ENCODE data around the gene FSD1.
"Not testable (repeated sequence)": the region's sequence is repeated elsewhere in the genome, so short reads cannot be mapped to it uniquely, and the experiment has no call there.

The FSD1 gene

DNA sequence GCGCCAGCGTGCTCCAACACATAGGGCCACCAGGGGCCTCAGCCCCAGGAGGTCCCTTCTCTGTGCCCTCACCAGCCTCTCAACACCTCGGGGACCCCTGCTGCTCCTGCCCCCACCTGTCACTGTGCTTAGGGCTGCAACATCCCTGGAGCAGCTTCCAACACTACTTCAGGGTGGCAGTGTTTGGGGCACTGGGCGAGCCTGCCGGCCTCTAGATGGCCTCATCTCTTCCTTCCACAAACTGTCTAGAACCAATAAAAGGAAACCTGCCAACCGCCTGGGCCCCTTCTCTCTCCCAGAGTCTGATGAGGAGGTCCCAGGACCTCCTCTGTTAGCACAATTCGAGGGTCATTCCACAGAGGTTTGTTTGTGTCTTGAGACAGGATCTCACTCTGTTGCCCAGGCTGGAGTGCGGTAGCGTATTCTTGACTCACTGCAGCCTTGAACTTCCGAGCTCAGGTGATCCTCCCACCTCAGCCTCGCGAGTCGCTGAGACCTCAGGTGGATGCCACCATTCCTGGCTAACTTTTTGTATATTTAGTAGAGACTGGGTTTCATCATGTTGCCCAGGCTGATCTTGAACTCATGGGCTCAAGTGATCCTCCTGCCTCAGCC lies 35.5 kb upstream of the FSD1 start:
- H3K27me3 ChIP-seq (ENCODE audit: control insufficient read depth in 5 of 5, insufficient read depth in 4 of 5, low read length in 5 of 5): no peaks in the 10 kb centered on the region
- peaks cover 0 to 15% (median 4%) of the 10 kb centered on the region in 5 donors for H3K4me1 ChIP-seq (ENCODE audit: control insufficient read depth in 5 of 5, insufficient read depth in 5 of 5, low read length in 5 of 5)
- H3K9me3 ChIP-seq (ENCODE audit: control insufficient read depth in 5 of 5, low read length in 5 of 5): peaks cover 0 to 3% (median 0%) of the 10 kb centered on the region in 5 donors
- H3K36me3 ChIP-seq (ENCODE audit: control insufficient read depth in 5 of 5, insufficient read depth in 5 of 5, low read length in 5 of 5): peaks cover 0 to 47% (median 32%) of the 10 kb centered on the region in 5 donors
- H3K4me3 ChIP-seq (ENCODE audit: low read depth in 1 of 5, low read length in 5 of 5): no peak overlapping the region
- H3K9ac ChIP-seq (ENCODE audit: low read length in 5 of 5): no peak overlapping the region
- H3K27ac ChIP-seq (ENCODE audit: low read depth, low read length): no peak overlapping the region

DNA sequence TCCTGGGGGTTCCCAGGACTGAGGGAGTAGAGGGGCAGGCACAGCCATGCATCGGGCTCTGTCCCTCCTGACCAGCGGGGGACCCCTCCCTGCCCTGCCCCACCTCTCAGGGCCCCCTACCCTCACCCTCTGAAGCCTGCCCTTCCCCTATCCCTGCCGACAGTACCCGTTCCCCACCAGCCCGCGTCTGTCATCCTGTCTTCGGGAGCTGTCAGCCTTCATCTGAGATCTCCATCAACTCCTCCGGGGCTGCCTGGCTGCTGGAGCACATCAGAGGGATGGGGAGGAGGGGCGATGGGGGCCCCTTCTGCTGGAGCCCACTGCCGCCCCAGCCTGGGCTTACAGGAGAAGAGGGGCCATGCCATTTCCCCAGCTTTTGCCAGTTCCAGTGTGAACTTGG lies 31.5 kb upstream of the FSD1 start:
- Histone ChIP-seq H3K4me3 (ENCODE audit: low read depth in 1 of 5, low read length in 5 of 5) (no peak overlapping the region), H3K9ac (ENCODE audit: low read length in 5 of 5) (no peak overlapping the region), H3K36me3 (ENCODE audit: control insufficient read depth in 5 of 5, insufficient read depth in 5 of 5, low read length in 5 of 5) (peaks cover 0 to 19% (median 14%) of the 10 kb centered on the region in 5 donors), H3K4me1 (ENCODE audit: control insufficient read depth in 5 of 5, insufficient read depth in 5 of 5, low read length in 5 of 5) (peaks cover 0 to 8% (median 4%) of the 10 kb centered on the region in 5 donors), H3K27ac (ENCODE audit: low read depth, low read length) (no peak overlapping the region), H3K9me3 (ENCODE audit: control insufficient read depth in 5 of 5, low read length in 5 of 5) (peaks cover 0 to 3% (median 0%) of the 10 kb centered on the region in 5 donors), H3K27me3 (ENCODE audit: control insufficient read depth in 5 of 5, insufficient read depth in 4 of 5, low read length in 5 of 5) (peaks cover 4 to 8% (median 6%) of the 10 kb centered on the region in 5 donors)

DNA sequence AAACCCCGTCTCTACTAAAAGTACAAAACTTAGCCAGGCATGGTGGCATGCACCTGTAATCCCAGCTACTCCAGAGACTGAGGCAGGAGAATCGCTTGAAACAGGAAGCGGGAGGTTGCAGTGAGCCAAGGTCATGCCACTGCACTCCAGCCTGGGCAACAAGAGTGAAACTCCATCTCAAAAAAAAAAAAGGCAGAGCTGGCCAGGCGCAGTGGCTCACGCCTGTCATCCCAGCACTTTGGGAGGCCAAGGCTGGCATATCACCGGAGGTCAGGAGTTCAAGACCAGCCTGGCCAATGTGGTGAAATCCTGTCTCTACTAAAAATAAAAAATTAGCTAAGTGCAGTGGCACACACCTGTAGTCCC lies 30.1 kb upstream of the FSD1 start:
- not testable (repeated sequence) for H3K4me1 ChIP-seq (ENCODE audit: control insufficient read depth in 5 of 5, insufficient read depth in 5 of 5, low read length in 5 of 5); H3K9me3 ChIP-seq (ENCODE audit: control insufficient read depth in 5 of 5, low read length in 5 of 5); H3K9ac ChIP-seq (ENCODE audit: low read length in 5 of 5); H3K4me3 ChIP-seq (ENCODE audit: low read depth in 1 of 5, low read length in 5 of 5); H3K27ac ChIP-seq (ENCODE audit: low read depth, low read length); H3K36me3 ChIP-seq (ENCODE audit: control insufficient read depth in 5 of 5, insufficient read depth in 5 of 5, low read length in 5 of 5)
- H3K27me3 ChIP-seq (ENCODE audit: control insufficient read depth in 5 of 5, insufficient read depth in 4 of 5, low read length in 5 of 5): peaks cover 5 to 18% (median 14%) of the 10 kb centered on the region in 5 donors

DNA sequence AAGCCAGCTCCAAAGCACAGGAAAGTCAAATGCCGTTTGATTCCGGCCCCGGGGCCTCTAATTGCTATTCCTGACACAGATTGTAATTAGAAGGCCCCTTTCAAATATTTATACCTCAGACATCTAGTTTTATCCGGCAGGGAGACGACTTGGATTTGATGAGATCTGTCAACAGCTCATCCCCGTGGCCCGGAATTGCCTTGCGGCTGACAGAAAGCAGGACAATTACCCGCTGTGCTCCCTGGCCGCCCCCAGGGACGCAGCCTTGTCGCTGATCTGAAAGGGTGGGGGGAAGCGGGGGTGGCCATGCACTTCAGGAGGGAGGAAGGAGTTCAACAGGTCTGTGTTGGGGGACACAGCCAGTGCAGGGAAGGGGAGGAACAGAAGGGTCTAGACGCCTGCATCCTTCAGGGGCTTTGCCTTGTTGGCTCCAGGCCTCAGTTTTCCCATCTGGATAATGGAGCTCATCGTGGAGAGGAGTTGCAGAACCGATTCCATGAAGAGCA lies 27.2 kb upstream of the FSD1 start:
- peaks cover 0 to 8% (median 6%) of the 10 kb centered on the region in 5 donors for H3K4me1 ChIP-seq (ENCODE audit: control insufficient read depth in 5 of 5, insufficient read depth in 5 of 5, low read length in 5 of 5)
- H3K27me3 ChIP-seq (ENCODE audit: control insufficient read depth in 5 of 5, insufficient read depth in 4 of 5, low read length in 5 of 5): peaks cover 15 to 36% (median 25%) of the 10 kb centered on the region in 5 donors
- no peak overlapping the region for H3K9ac ChIP-seq (ENCODE audit: low read length in 5 of 5)
- no peak overlapping the region for H3K27ac ChIP-seq (ENCODE audit: low read depth, low read length)
- no peaks in the 10 kb centered on the region for H3K9me3 ChIP-seq (ENCODE audit: control insufficient read depth in 5 of 5, low read length in 5 of 5)
- H3K36me3 ChIP-seq (ENCODE audit: control insufficient read depth in 5 of 5, insufficient read depth in 5 of 5, low read length in 5 of 5): no peaks in the 10 kb centered on the region
- H3K4me3 ChIP-seq (ENCODE audit: low read depth in 1 of 5, low read length in 5 of 5): no peak overlapping the region

DNA sequence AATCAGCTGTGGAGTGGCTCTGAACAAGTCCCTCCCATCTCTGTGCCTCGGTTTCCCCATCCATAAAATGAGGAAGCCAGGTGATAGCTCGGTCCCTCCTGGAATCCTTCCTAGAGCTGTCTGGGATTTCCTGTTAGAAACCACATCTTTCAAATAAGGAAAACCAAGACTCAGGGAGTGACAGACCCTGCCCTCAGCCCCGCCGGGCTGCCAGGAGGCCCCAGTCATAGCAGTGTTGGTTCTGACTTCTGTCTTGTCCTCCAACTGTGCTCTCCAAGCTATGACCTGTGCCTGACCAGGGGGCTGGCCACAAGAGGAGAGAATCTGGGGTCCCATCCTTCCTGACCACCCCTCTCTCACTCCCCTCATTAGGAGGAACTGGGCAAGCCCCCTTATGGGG lies 26.4 kb upstream of the FSD1 start:
- no peak overlapping the region for H3K27ac ChIP-seq (ENCODE audit: low read depth, low read length)
- no peak overlapping the region for H3K9ac ChIP-seq (ENCODE audit: low read length in 5 of 5)
- H3K27me3 ChIP-seq (ENCODE audit: control insufficient read depth in 5 of 5, insufficient read depth in 4 of 5, low read length in 5 of 5): peaks cover 15 to 40% (median 29%) of the 10 kb centered on the region in 5 donors
- no peaks in the 10 kb centered on the region for H3K36me3 ChIP-seq (ENCODE audit: control insufficient read depth in 5 of 5, insufficient read depth in 5 of 5, low read length in 5 of 5)
- no peak overlapping the region for H3K4me3 ChIP-seq (ENCODE audit: low read depth in 1 of 5, low read length in 5 of 5)
- H3K4me1 ChIP-seq (ENCODE audit: control insufficient read depth in 5 of 5, insufficient read depth in 5 of 5, low read length in 5 of 5): peaks cover 0 to 8% (median 6%) of the 10 kb centered on the region in 5 donors
- no peaks in the 10 kb centered on the region for H3K9me3 ChIP-seq (ENCODE audit: control insufficient read depth in 5 of 5, low read length in 5 of 5)

DNA sequence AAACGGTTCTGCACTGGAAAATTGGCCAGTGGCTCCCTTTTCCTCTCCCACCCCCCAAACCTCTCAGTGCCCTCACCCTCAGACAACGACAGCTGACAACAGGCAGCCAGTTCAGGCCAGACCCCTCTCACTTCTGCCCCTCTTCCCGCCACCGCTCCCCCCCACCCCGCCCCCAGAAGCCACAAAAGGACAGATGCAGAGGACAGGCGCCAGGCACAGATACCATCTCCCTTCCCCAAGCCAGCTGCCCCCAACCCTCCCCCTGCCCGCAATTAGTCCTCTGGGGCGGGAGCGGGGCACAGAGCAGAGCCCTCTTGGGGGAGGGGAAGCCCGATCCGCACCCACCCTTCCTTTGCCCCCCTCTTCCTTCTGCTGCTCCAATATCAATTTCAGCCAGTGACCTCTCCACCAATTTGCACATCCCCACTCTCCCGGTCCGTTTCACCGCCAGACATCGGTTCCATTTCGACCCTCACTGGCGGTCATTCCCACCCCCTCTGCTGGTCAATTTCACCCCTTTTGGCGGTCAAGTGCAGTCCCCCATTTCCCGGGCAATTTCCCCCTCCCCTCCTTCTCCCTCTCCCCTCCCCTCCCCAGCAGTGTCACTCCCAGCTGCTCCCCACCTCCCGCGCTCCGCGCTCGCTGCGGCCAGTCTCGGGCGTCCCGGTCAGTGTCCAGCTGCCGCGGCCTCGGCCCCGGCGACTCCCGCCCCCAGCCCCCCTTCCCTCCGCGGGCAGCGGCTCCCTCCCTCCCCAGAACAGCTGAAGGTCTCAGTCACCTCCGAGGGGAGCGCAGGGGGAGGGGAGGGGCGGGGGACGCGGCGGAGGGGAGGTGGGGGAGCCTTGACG lies 25.8 kb upstream of the FSD1 start, which contains the start of gene SHD:
Gene SHD (plus strand): TSS at position 848 of the 848 bp plus-strand sequence. CDS start 798 bp downstream, outside the sequence.
- H3K9ac ChIP-seq (ENCODE audit: low read length in 5 of 5): no peak within 1 kb of the TSS
- peak within 1 kb of the TSS in 2 of 5 donors; percentile 7 to 27 for H3K4me3 ChIP-seq (ENCODE audit: low read depth in 1 of 5, low read length in 5 of 5)
- H3K9me3 ChIP-seq (ENCODE audit: control insufficient read depth in 5 of 5, low read length in 5 of 5): no peaks in the 10 kb centered on the region
- H3K27ac ChIP-seq (ENCODE audit: low read depth, low read length): no peak within 1 kb of the TSS
- H3K4me1 ChIP-seq (ENCODE audit: control insufficient read depth in 5 of 5, insufficient read depth in 5 of 5, low read length in 5 of 5): peaks cover 0 to 8% (median 6%) of the 10 kb centered on the region in 5 donors
- H3K36me3 ChIP-seq (ENCODE audit: control insufficient read depth in 5 of 5, insufficient read depth in 5 of 5, low read length in 5 of 5): no peaks in the 10 kb centered on the region
- peaks cover 15 to 41% (median 31%) of the 10 kb centered on the region in 5 donors for H3K27me3 ChIP-seq (ENCODE audit: control insufficient read depth in 5 of 5, insufficient read depth in 4 of 5, low read length in 5 of 5)

DNA sequence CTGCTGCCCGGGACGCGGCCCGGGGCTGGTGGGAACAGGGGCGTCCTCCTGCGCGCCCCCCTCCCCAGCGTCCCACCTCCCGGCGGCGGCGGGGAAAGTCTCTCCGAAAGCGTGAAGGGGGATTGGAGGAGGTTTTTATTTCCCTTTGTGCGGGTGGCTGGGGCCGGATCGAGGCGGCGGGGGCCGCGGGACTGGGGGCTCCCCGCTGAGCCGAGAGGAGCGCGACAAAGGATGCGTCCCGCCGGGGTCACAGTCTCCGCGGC lies 25.2 kb upstream of the FSD1 start:
- Histone ChIP-seq H3K27me3 (ENCODE audit: control insufficient read depth in 5 of 5, insufficient read depth in 4 of 5, low read length in 5 of 5) (peaks cover 15 to 41% (median 31%) of the 10 kb centered on the region in 5 donors), H3K4me1 (ENCODE audit: control insufficient read depth in 5 of 5, insufficient read depth in 5 of 5, low read length in 5 of 5) (peaks cover 0 to 8% (median 6%) of the 10 kb centered on the region in 5 donors), H3K9ac (ENCODE audit: low read length in 5 of 5) (no peak overlapping the region), H3K27ac (ENCODE audit: low read depth, low read length) (no peak overlapping the region), H3K4me3 (ENCODE audit: low read depth in 1 of 5, low read length in 5 of 5) (no peak overlapping the region), H3K9me3 (ENCODE audit: control insufficient read depth in 5 of 5, low read length in 5 of 5) (no peaks in the 10 kb centered on the region), H3K36me3 (ENCODE audit: control insufficient read depth in 5 of 5, insufficient read depth in 5 of 5, low read length in 5 of 5) (no peaks in the 10 kb centered on the region)

DNA sequence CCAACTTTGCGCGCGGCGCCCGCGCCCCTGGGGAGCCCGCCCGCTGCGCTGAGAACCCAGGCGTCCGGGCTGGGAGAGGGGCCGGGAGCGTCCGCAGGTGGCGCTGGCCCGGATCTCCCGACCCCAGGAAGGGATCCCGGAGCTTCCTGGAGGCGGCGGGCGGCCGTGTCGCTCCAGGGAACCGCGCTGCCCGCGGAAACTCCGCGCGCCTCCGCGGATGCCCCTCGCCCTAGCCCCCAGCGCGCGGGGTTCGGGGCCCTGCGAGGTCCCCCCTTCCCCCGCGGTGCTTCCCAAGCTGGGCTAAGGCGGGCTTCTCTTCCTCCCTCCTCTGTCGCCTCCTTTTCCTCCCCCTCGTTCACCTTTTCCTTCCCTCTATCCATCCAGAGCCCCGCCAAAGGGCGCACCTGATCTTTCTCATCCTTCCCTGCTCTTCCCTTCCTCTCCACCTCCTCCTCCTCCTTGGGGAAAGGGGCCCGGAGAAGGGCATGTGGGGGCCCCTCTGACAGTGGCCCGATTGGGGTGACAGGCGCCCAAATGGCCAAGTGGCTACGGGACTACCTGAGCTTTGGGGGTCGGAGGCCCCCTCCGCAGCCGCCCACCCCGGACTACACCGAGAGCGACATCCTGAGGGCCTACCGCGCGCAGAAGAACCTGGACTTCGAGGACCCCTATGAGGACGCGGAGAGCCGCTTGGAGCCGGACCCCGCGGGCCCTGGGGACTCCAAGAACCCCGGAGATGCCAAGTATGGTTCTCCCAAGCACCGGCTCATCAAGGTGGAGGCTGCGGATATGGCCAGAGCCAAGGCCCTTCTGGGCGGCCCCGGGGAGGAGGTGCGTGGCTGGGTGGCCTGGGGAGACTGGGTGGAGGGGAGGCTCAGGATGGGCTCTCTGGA lies 24.6 kb upstream of the FSD1 start:
- no peak overlapping the region for H3K27ac ChIP-seq (ENCODE audit: low read depth, low read length)
- H3K4me1 ChIP-seq (ENCODE audit: control insufficient read depth in 5 of 5, insufficient read depth in 5 of 5, low read length in 5 of 5): peaks cover 0 to 8% (median 6%) of the 10 kb centered on the region in 5 donors
- H3K27me3 ChIP-seq (ENCODE audit: control insufficient read depth in 5 of 5, insufficient read depth in 4 of 5, low read length in 5 of 5): peaks cover 19 to 47% (median 36%) of the 10 kb centered on the region in 5 donors
- H3K9me3 ChIP-seq (ENCODE audit: control insufficient read depth in 5 of 5, low read length in 5 of 5): no peaks in the 10 kb centered on the region
- no peak overlapping the region for H3K9ac ChIP-seq (ENCODE audit: low read length in 5 of 5)
- no peaks in the 10 kb centered on the region for H3K36me3 ChIP-seq (ENCODE audit: control insufficient read depth in 5 of 5, insufficient read depth in 5 of 5, low read length in 5 of 5)
- H3K4me3 ChIP-seq (ENCODE audit: low read depth in 1 of 5, low read length in 5 of 5): no peak overlapping the region

DNA sequence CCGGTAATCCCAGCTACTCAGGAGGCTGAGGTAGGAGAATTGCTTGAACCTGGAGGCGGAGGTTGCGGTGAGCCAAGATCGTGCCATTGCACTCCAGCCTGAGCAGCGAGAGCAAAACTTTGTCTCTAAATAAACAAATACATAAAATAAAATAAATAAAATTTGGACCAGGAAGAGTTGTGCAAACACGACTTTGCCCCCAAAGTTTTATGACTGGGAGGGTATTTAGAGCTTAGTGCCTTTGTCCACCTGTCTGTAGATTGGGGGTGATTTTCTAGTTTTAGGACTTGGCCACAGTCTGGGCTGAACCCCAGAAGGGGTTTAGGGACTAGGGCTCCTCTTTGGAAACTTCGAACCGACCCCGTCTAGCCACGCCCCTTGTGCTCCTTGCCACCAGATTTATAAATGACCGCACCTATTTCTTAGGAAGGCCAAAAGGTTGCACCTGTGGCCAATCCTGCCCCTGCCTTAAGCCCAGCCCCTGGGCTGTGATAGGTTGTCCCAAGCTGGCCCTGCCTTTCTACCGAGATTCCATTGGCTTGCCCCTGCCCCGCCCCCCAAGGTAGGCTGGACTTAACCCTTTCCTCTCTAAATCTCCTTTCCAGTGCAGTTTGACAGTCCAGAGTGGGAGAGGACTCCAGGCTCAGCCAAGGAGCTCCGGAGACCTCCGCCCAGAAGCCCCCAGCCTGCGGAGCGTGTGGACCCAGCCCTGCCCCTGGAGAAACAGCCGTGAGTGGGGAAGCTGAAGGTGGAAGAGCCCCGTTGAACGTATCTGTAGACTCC lies 20.0 kb upstream of the FSD1 start:
- Histone ChIP-seq H3K4me1 (ENCODE audit: control insufficient read depth in 5 of 5, insufficient read depth in 5 of 5, low read length in 5 of 5) (peaks cover 0 to 6% (median 3%) of the 10 kb centered on the region in 5 donors), H3K27me3 (ENCODE audit: control insufficient read depth in 5 of 5, insufficient read depth in 4 of 5, low read length in 5 of 5) (peaks cover 17 to 37% (median 26%) of the 10 kb centered on the region in 5 donors), H3K9ac (ENCODE audit: low read length in 5 of 5) (no peak overlapping the region), H3K9me3 (ENCODE audit: control insufficient read depth in 5 of 5, low read length in 5 of 5) (no peaks in the 10 kb centered on the region), H3K36me3 (ENCODE audit: control insufficient read depth in 5 of 5, insufficient read depth in 5 of 5, low read length in 5 of 5) (no peaks in the 10 kb centered on the region), H3K27ac (ENCODE audit: low read depth, low read length) (no peak overlapping the region), H3K4me3 (ENCODE audit: low read depth in 1 of 5, low read length in 5 of 5) (no peak overlapping the region)
